Testis (tissue), 2 donors: ENCODE measurements around the gene ZC3H7B.

ENCODE experiments used
- POLR2A ChIP-seq: fragments of 450-650 bp; IDR thresholded peaks from one replicate; pipeline ENCODE4 v1.6.1; 2017; ENCODE audit warnings: antibody characterized with exemption, mild to moderate bottlenecking, moderate library complexity
- TF ChIP-seq, protein P1 (sequence below), 3 experiments: fragments of 450-650 bp in 2 of 3; fragments of 200-600 bp in 1 of 3; sonication (generic) in 1 of 3; IDR thresholded peaks; one replicate each; pipeline ENCODE4 v1.5.1; 2016 to 2019; ENCODE audit warnings: antibody characterized with exemption in 3 of 3, mild to moderate bottlenecking in 2 of 3, moderate library complexity in 1 of 3

DNA sequence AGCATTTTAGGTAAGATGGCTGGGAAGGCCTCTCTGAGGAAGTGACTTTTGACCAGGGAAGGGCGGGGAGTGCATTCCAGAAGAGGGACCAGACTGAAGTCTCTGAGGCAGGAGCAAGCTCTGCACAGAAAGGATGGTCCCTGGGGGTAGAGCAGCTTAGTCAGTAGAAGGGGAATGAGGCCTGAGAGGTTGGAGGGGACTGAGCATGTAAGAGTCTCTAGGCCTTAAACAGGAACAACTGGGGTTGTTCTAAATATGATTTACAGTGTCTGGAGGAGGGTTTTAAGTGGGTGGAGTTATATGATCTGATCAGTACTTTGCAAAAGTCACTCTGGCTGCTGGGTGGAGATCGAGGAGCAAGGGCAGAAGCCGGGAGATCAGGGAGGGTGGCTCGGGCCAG, 48.8 kb downstream of the ZC3H7B start:
- no peak for TF ChIP-seq POLR2A
- TF ChIP-seq, protein P1, sequence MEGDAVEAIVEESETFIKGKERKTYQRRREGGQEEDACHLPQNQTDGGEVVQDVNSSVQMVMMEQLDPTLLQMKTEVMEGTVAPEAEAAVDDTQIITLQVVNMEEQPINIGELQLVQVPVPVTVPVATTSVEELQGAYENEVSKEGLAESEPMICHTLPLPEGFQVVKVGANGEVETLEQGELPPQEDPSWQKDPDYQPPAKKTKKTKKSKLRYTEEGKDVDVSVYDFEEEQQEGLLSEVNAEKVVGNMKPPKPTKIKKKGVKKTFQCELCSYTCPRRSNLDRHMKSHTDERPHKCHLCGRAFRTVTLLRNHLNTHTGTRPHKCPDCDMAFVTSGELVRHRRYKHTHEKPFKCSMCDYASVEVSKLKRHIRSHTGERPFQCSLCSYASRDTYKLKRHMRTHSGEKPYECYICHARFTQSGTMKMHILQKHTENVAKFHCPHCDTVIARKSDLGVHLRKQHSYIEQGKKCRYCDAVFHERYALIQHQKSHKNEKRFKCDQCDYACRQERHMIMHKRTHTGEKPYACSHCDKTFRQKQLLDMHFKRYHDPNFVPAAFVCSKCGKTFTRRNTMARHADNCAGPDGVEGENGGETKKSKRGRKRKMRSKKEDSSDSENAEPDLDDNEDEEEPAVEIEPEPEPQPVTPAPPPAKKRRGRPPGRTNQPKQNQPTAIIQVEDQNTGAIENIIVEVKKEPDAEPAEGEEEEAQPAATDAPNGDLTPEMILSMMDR (IDR thresholded peaks at IDR 0.05) = no peak
